Karpas-422 (cell line): ENCODE measurements around the gene ARMS2. TPM values are rescaled to one million over a fixed set of nuclear protein-coding genes. Genes with fewer than 3 reads are reported as not detected.

Experiments used
- DNase-seq: peaks from one replicate; pipeline ENCODE4 v3.0.0-alpha.2; 2015
- H2AFZ ChIP-seq: fragments of 200-600 bp; sonication (generic); 2 replicates; pipeline ENCODE4 v1.6.1; 2014; ENCODE audit warnings: antibody characterized with exemption, low read length, mixed read lengths
- H3K27ac ChIP-seq: fragments of 200-600 bp; sonication (generic); 2 replicates; pipeline ENCODE4 v1.5.1; 2014; ENCODE audit warnings: mild to moderate bottlenecking, low read length, moderate library complexity
- H3K27me3 ChIP-seq: fragments of 200-600 bp; sonication (generic); 2 replicates; pipeline ENCODE4 v1.6.1; 2014; ENCODE audit warnings: low read length, mixed read lengths
- H3K36me3 ChIP-seq: fragments of 200-600 bp; sonication (generic); 2 replicates; pipeline ENCODE4 v1.6.1; 2014; ENCODE audit warnings: low read length, mixed read lengths; ENCODE audit not compliant: insufficient read depth
- H3K4me1 ChIP-seq: fragments of 200-600 bp; sonication (generic); 2 replicates; pipeline ENCODE4 v1.6.1; 2014; ENCODE audit warnings: mild to moderate bottlenecking, low read length, mixed read lengths
- H3K4me2 ChIP-seq: fragments of 200-600 bp; sonication (generic); 2 replicates; pipeline ENCODE4 v1.6.1; 2014; ENCODE audit warnings: low read length, low read depth, mild to moderate bottlenecking; ENCODE audit not compliant: poor library complexity, severe bottlenecking
- H3K4me3 ChIP-seq: fragments of 200-600 bp; sonication (generic); 2 replicates; pipeline ENCODE4 v1.5.1; 2014; ENCODE audit warnings: mild to moderate bottlenecking, antibody characterized with exemption, low read length, mixed read lengths
- H3K79me2 ChIP-seq: fragments of 200-600 bp; sonication (generic); 2 replicates; pipeline ENCODE4 v1.6.1; 2014; ENCODE audit warnings: mild to moderate bottlenecking, low read length, mixed read lengths
- H3K9ac ChIP-seq: fragments of 200-600 bp; sonication (generic); 2 replicates; pipeline ENCODE4 v1.6.0; 2014; ENCODE audit warnings: low read length
- H3K9me2 ChIP-seq: fragments of 200-600 bp; sonication (generic), shearing (Covaris generic); replicated peaks from 2 replicates; pipeline ENCODE4 v1.6.0; 2014; ENCODE audit warnings: mild to moderate bottlenecking, low read length, moderate library complexity; ENCODE audit not compliant: insufficient read depth
- H3K9me3 ChIP-seq: fragments of 300-700, 200-600 bp; sonication (generic); 2 replicates; pipeline ENCODE4 v1.6.1; 2014; ENCODE audit warnings: low read length, mixed read lengths
- H4K20me1 ChIP-seq: fragments of 200-600 bp; sonication (generic); 2 replicates; pipeline ENCODE4 v1.6.1; 2014; ENCODE audit warnings: mild to moderate bottlenecking, antibody characterized with exemption, low read length, low read depth; ENCODE audit not compliant: insufficient read depth
- total RNA-seq: library from RNA; depleted of rRNA; stranded (reverse); fragments of >200 nt; shearing (Covaris generic); gene quantifications from 2 replicates; pipeline ENCODE4 v1.2.3, GENCODE V29; 2014; ENCODE audit warnings: low replicate concordance; rRNA removed

The ARMS2 gene
- total RNA-seq, result not detected in 2 replicates

- DNase-seq, result no peak
- H3K9me3 ChIP-seq, result no peaks in the 10 kb centered on the region
- H3K4me2 ChIP-seq, result no peak within 1 kb of the TSS
- no peaks in the 10 kb centered on the region for H3K27me3 ChIP-seq
- no peak within 1 kb of the TSS for H2AFZ ChIP-seq
- H3K4me3 ChIP-seq, result no peak within 1 kb of the TSS
- H3K9me2 ChIP-seq, result no peaks in the 10 kb centered on the region
- H3K79me2 ChIP-seq, result no peaks in the 10 kb centered on the region
- H3K27ac ChIP-seq, result no peak within 1 kb of the TSS
- no peaks in the 10 kb centered on the region for H4K20me1 ChIP-seq
- H3K36me3 ChIP-seq, result no peaks in the 10 kb centered on the region
- H3K9ac ChIP-seq, result no peak within 1 kb of the TSS
- H3K4me1 ChIP-seq, result no peaks in the 10 kb centered on the region
Measured at GRCh38 chr10:122454603-122455080, at the start of gene ARMS2. ARMS2 (plus strand) TSS chr10:122454653; CDS start chr10:122454728, 75 bp downstream.

- Histone ChIP-seq H3K4me1 (peaks cover 4% of the 10 kb centered on the region), H3K9ac (no peak overlapping the region), H3K4me3 (no peak overlapping the region), H3K9me3 (no peaks in the 10 kb centered on the region), H2AFZ (no peak overlapping the region), H3K79me2 (no peaks in the 10 kb centered on the region), H4K20me1 (no peaks in the 10 kb centered on the region), H3K36me3 (no peaks in the 10 kb centered on the region), H3K27me3 (no peaks in the 10 kb centered on the region), H3K4me2 (no peak overlapping the region), H3K9me2 (no peaks in the 10 kb centered on the region), H3K27ac (no peak overlapping the region)
- no peak for DNase-seq
Measured at GRCh38 chr10:122407375-122408125, 46.9 kb upstream of the ARMS2 start.

- H3K36me3 ChIP-seq, result no peaks in the 10 kb centered on the region
- H3K9me3 ChIP-seq, result no peaks in the 10 kb centered on the region
- H3K4me1 ChIP-seq, result no peaks in the 10 kb centered on the region
- no peak overlapping the region for H2AFZ ChIP-seq
- no peaks in the 10 kb centered on the region for H3K79me2 ChIP-seq
- H3K4me3 ChIP-seq, result no peak overlapping the region
- H3K27ac ChIP-seq, result no peak overlapping the region
- H3K9me2 ChIP-seq, result no peaks in the 10 kb centered on the region
- no peaks in the 10 kb centered on the region for H3K27me3 ChIP-seq
- no peak overlapping the region for H3K4me2 ChIP-seq
- no peak overlapping the region for H3K9ac ChIP-seq
- DNase-seq, result no peak
- no peaks in the 10 kb centered on the region for H4K20me1 ChIP-seq
Measured at GRCh38 chr10:122413327-122413726, 41.1 kb upstream of the ARMS2 start.

- H3K79me2 ChIP-seq, result no peaks in the 10 kb centered on the region
- H3K4me1 ChIP-seq, result no peaks in the 10 kb centered on the region
- DNase-seq, result no peak
- no peaks in the 10 kb centered on the region for H3K27me3 ChIP-seq
- H3K9ac ChIP-seq, result no peak overlapping the region
- H3K4me2 ChIP-seq, result no peak overlapping the region
- H3K9me2 ChIP-seq, result no peaks in the 10 kb centered on the region
- H2AFZ ChIP-seq, result no peak overlapping the region
- no peaks in the 10 kb centered on the region for H3K36me3 ChIP-seq
- no peak overlapping the region for H3K27ac ChIP-seq
- H4K20me1 ChIP-seq, result no peaks in the 10 kb centered on the region
- H3K9me3 ChIP-seq, result no peaks in the 10 kb centered on the region
- H3K4me3 ChIP-seq, result no peak overlapping the region
Measured at GRCh38 chr10:122417667-122418066, 36.8 kb upstream of the ARMS2 start.

- no peaks in the 10 kb centered on the region for H3K9me3 ChIP-seq
- no peak overlapping the region for H3K4me3 ChIP-seq
- H3K4me2 ChIP-seq, result no peak overlapping the region
- H3K36me3 ChIP-seq, result no peaks in the 10 kb centered on the region
- no peaks in the 10 kb centered on the region for H3K79me2 ChIP-seq
- H3K9ac ChIP-seq, result no peak overlapping the region
- no peaks in the 10 kb centered on the region for H3K4me1 ChIP-seq
- no peak overlapping the region for H2AFZ ChIP-seq
- H3K27ac ChIP-seq, result no peak overlapping the region
- no peaks in the 10 kb centered on the region for H3K9me2 ChIP-seq
- DNase-seq, result no peak
- no peaks in the 10 kb centered on the region for H3K27me3 ChIP-seq
- no peaks in the 10 kb centered on the region for H4K20me1 ChIP-seq
Measured at GRCh38 chr10:122419016-122419415, 35.4 kb upstream of the ARMS2 start.

- Histone ChIP-seq H3K79me2 (no peaks in the 10 kb centered on the region), H3K36me3 (no peaks in the 10 kb centered on the region), H3K9me3 (no peaks in the 10 kb centered on the region), H3K27me3 (no peaks in the 10 kb centered on the region), H3K4me3 (no peak overlapping the region), H3K9me2 (no peaks in the 10 kb centered on the region), H4K20me1 (no peaks in the 10 kb centered on the region), H3K4me2 (no peak overlapping the region), H3K4me1 (no peaks in the 10 kb centered on the region), H2AFZ (no peak overlapping the region), H3K9ac (no peak overlapping the region), H3K27ac (no peak overlapping the region)
- no peak for DNase-seq
Measured at GRCh38 chr10:122419876-122420623, 34.4 kb upstream of the ARMS2 start.

GRCh38 chr10:122420624-122421007 lies 33.8 kb upstream of the ARMS2 start:
- Histone ChIP-seq H3K4me2 (no peak overlapping the region), H3K9ac (no peak overlapping the region), H3K4me1 (no peaks in the 10 kb centered on the region), H4K20me1 (no peaks in the 10 kb centered on the region), H3K9me3 (no peaks in the 10 kb centered on the region), H3K79me2 (no peaks in the 10 kb centered on the region), H3K9me2 (no peaks in the 10 kb centered on the region), H3K4me3 (no peak overlapping the region), H3K36me3 (no peaks in the 10 kb centered on the region), H2AFZ (no peak overlapping the region), H3K27me3 (no peaks in the 10 kb centered on the region), H3K27ac (no peak overlapping the region)
- no peak for DNase-seq

GRCh38 chr10:122421054-122421625 lies 33.3 kb upstream of the ARMS2 start:
- H3K79me2 ChIP-seq, result no peaks in the 10 kb centered on the region
- H3K4me3 ChIP-seq, result no peak overlapping the region
- no peak for DNase-seq
- H4K20me1 ChIP-seq, result no peaks in the 10 kb centered on the region
- no peaks in the 10 kb centered on the region for H3K27me3 ChIP-seq
- H3K9me2 ChIP-seq, result no peaks in the 10 kb centered on the region
- no peaks in the 10 kb centered on the region for H3K36me3 ChIP-seq
- H3K27ac ChIP-seq, result no peak overlapping the region
- H3K4me2 ChIP-seq, result no peak overlapping the region
- H3K9ac ChIP-seq, result no peak overlapping the region
- H3K4me1 ChIP-seq, result no peaks in the 10 kb centered on the region
- H3K9me3 ChIP-seq, result no peaks in the 10 kb centered on the region
- H2AFZ ChIP-seq, result no peak overlapping the region
